ENCODE results near the gene WIPF1. TPM values are rescaled to one million over a fixed set of nuclear protein-coding genes. Genes with fewer than 3 reads are reported as not detected.

WIPF1 gene
- polyA plus RNA-seq, 1 experiment = 34.9 TPM

DNA sequence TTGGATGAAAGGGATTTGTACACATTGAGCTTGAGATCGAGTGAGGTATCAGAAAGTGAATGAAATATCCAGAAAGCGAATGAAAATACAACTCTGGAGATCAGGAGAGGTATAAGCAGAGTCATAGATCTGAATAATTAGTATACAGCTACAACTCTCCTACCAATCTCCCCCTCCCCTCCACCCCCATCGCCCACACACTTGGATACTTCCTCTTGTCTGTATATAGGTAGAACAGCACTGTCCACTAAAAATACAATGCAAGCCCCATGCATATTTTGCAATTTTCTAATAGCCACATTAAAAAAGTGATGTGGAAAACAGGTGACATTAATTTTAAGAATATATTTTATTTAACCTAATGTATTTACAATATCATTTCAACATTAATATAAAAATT, 23.7 kb upstream of the WIPF1 start:
- DNase-seq (ENCODE audit: low read depth) = no peak
- CTCF ChIA-PET = interaction anchor here (0.8 kb wide), 1 partner anchor 339 kb away, joined by 3 read pairs; no protein-coding TSS in a partner anchor
- no peak overlapping the region for H3K4me3 ChIP-seq (ENCODE audit: low read depth, low read length)
- POLR2A ChIA-PET = no interaction called here
- H3K36me3 ChIP-seq (ENCODE audit: control insufficient read depth, insufficient read depth, low read length) = peaks cover 3% of the 10 kb centered on the region; the same call in 1 of the 2 replicates
- no peak for TF ChIP-seq CTCF (IDR thresholded peaks at IDR 0.05; ENCODE audit: insufficient read depth, low read depth, low read length)
- H3K27me3 ChIP-seq (ENCODE audit: control insufficient read depth, insufficient read depth, low read length) = no peaks in the 10 kb centered on the region

GRCh38 chr2:174618179-174618578, 20.6 kb upstream of the WIPF1 start:
- no peaks in the 10 kb centered on the region for H3K36me3 ChIP-seq (ENCODE audit: control insufficient read depth, insufficient read depth, low read length)
- DNase-seq (ENCODE audit: low read depth) = no peak
- CTCF ChIA-PET = interaction anchor here (1.2 kb wide), 1 partner anchor 70 kb away, joined by 4 read pairs; no protein-coding TSS in a partner anchor
- H3K4me3 ChIP-seq (ENCODE audit: low read depth, low read length) = no peak overlapping the region
- TF ChIP-seq CTCF (IDR thresholded peaks at IDR 0.05; ENCODE audit: insufficient read depth, low read depth, low read length) = no peak
- POLR2A ChIA-PET = no interaction called here
- no peaks in the 10 kb centered on the region for H3K27me3 ChIP-seq (ENCODE audit: control insufficient read depth, insufficient read depth, low read length)

DNA sequence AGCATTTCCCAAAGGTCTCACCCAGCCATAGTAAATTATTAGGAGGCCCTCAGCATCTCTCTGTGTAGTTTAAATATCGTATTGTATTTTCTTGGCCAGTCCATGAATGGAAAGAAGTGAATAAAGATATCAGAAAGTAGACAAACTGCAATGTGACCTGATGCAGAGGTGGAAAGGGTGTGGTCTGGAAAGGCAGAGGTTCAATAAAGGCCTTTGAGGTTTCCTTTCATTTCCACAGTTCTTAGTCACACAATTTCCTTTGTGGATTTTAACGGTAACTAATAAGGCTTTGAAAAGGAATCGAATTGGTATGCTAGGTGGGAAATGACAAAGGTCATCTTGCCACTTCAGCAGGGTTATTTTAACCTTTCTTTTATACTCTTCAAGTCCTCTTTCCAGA, 20.1 kb upstream of the WIPF1 start:
- Histone ChIP-seq H3K4me3 (ENCODE audit: low read depth, low read length) (no peak overlapping the region), H3K27me3 (ENCODE audit: control insufficient read depth, insufficient read depth, low read length) (no peaks in the 10 kb centered on the region), H3K36me3 (ENCODE audit: control insufficient read depth, insufficient read depth, low read length) (no peaks in the 10 kb centered on the region)
- CTCF ChIA-PET = interaction anchor here (0.8 to 1.2 kb wide), 2 partner anchors 26 to 70 kb away, joined by 3 to 4 read pairs; no protein-coding TSS in a partner anchor
- DNase-seq (ENCODE audit: low read depth) = no peak
- no peak for TF ChIP-seq CTCF (IDR thresholded peaks at IDR 0.05; ENCODE audit: insufficient read depth, low read depth, low read length)
- POLR2A ChIA-PET = interaction anchor here (0.5 kb wide), 1 partner anchor 18 kb away, joined by 3 read pairs; no protein-coding TSS in a partner anchor

- no peaks in the 10 kb centered on the region for H3K36me3 ChIP-seq (ENCODE audit: control insufficient read depth, insufficient read depth, low read length)
- TF ChIP-seq CTCF (IDR thresholded peaks at IDR 0.05; ENCODE audit: insufficient read depth, low read depth, low read length) = no peak
- POLR2A ChIA-PET = interaction anchor here (0.5 kb wide), 1 partner anchor 19 kb away, joined by 3 read pairs; no protein-coding TSS in a partner anchor
- no peak overlapping the region for H3K4me3 ChIP-seq (ENCODE audit: low read depth, low read length)
- H3K27me3 ChIP-seq (ENCODE audit: control insufficient read depth, insufficient read depth, low read length) = no peaks in the 10 kb centered on the region
- CTCF ChIA-PET = interaction anchor here (0.8 kb wide), 1 partner anchor 25 kb away, joined by 3 read pairs; no protein-coding TSS in a partner anchor
- no peak for DNase-seq (ENCODE audit: low read depth)
These were observed 19.5 kb upstream of the WIPF1 start for GRCh38 chr2:174617120-174617519.

- CTCF ChIA-PET = interaction anchor here (1.1 to 1.7 kb wide), 4 partner anchors 17 to 72 kb away, joined by 3 to 6 read pairs (median 4); partner anchors contain the start of gene WIPF1
- POLR2A ChIA-PET = interaction anchor here (0.6 kb wide), 1 partner anchor 33 kb away, joined by 3 read pairs; no protein-coding TSS in a partner anchor
- no peak for DNase-seq (ENCODE audit: low read depth)
- no peaks in the 10 kb centered on the region for H3K27me3 ChIP-seq (ENCODE audit: control insufficient read depth, insufficient read depth, low read length)
- no peaks in the 10 kb centered on the region for H3K36me3 ChIP-seq (ENCODE audit: control insufficient read depth, insufficient read depth, low read length)
- no peak for TF ChIP-seq CTCF (IDR thresholded peaks at IDR 0.05; ENCODE audit: insufficient read depth, low read depth, low read length)
- H3K4me3 ChIP-seq (ENCODE audit: low read depth, low read length) = no peak overlapping the region
These were observed 18.4 kb upstream of the WIPF1 start for GRCh38 chr2:174615871-174616436.
